ENCODE measurements around the gene HSD17B3. TPM values are rescaled to one million over a fixed set of nuclear protein-coding genes. Genes with fewer than 3 reads are reported as not detected.

Gene HSD17B3
- not detected in 2 replicates for total RNA-seq (2013; cell fraction: nucleolus; rRNA removed)
- not detected in 2 replicates for total RNA-seq (2014; rRNA removed)
- not detected in 2 replicates for total RNA-seq (2014; rRNA removed; fragmentation: Illumina TruSeq; extraction: Trizol)
- total RNA-seq (2021): not detected in 2 replicates
- polyA plus RNA-seq (2011; ENCODE audit: low read depth): not detected
- polyA plus RNA-seq (2011; rRNA removed): not detected in 2 replicates
- polyA plus RNA-seq (2011; cell fraction: cytosol; rRNA removed): not detected in 2 replicates
- not detected in 2 replicates for polyA plus RNA-seq (2011; cell fraction: nucleus; rRNA removed)
- polyA plus RNA-seq (2012): not detected in 2 replicates
- polyA plus RNA-seq (2014; fragmentation: Illumina TruSeq; extraction: Trizol): not detected in 2 replicates
- polyA plus RNA-seq (2014; fragmentation: Nextera tagmentation; extraction: Ambion mirVana): not detected
- not detected in 2 replicates for polyA plus RNA-seq (2014; rRNA removed)
- not detected for polyA plus RNA-seq (2016; fragmentation: Nextera tagmentation; extraction: Ambion mirVana)
- polyA minus RNA-seq (2011; rRNA and poly(A)+ RNA removed): not detected in 2 replicates
- polyA minus RNA-seq (2011; cell fraction: cytosol; rRNA and poly(A)+ RNA removed): not detected in 2 replicates
- polyA minus RNA-seq (2011; cell fraction: nucleus; rRNA and poly(A)+ RNA removed): not detected in 2 replicates
- Bru-seq, nascent RNA: not detected
- BruChase-seq, experiment 1, labeled RNA remaining after a 6-hour chase: not detected
- not detected for BruChase-seq, experiment 2, labeled RNA remaining after a 2-hour chase
- long read RNA-seq, experiment 1: 0 reads
- long read RNA-seq, experiment 2: 0 reads

DNA sequence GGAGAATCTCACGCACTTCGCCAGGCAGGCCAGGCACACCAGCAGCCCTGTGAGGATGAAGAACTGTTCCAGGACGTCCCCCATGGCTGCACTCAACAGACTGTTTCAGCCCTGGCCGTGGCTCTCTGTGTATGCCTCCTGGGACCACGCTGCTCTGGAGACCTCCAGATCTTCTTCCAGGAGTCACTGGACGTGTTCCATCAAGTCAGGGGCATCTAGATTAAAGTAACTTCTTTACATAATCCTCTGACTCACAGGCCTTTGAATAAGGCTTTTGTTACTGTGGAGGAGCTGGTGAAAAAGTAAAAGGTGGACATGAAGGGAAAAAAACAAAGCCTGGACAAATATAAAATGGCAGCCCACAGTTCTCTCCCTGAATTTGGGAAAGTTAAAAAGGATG lies at the start of gene HSD17B3:
Gene HSD17B3, minus strand, starts transcription at position 156 of the 400 bp plus-strand sequence. Its CDS starts 72 bp downstream, at position 84.
- RAD21 ChIA-PET (ENCODE audit: unreplicated experiment): no interaction called here
- in situ Hi-C loops (cut with MboI): no loop called here
- WGBS (ENCODE audit: insufficient coverage, insufficient replicate concordance, low lambda C conversion rate, missing lambda C conversion rate): 37% methylated on average over 6 of the region's 6 CpGs

More for the DNA sequence above, at the start of gene HSD17B3:
- Histone ChIP-seq H3K36me3 (ENCODE audit: control insufficient read depth in 2 of 2, insufficient read depth in 2 of 2, low read length in 1 of 2) (no peaks in the 10 kb centered on the region), H3K4me2 (ENCODE audit: control insufficient read depth, insufficient read depth) (no peak within 1 kb of the TSS), H3K9ac (ENCODE audit: control insufficient read depth, insufficient read depth, low read length) (no peak within 1 kb of the TSS), H3K4me3 (no peak within 1 kb of the TSS), H4K20me1 (ENCODE audit: control insufficient read depth, insufficient read depth) (no peaks in the 10 kb centered on the region), H3K9me3 (replicated peaks; ENCODE audit: control insufficient read depth, insufficient read depth, low read length) (no peaks in the 10 kb centered on the region), H2AFZ (ENCODE audit: control insufficient read depth, low read depth, low read length) (no peak within 1 kb of the TSS), H3K27ac (ENCODE audit: control insufficient read depth, insufficient read depth) (no peak within 1 kb of the TSS), H3K27me3 (replicated peaks in 1 of 2; ENCODE audit: control insufficient read depth in 2 of 2, insufficient read depth in 2 of 2, low read length in 1 of 2) (no peaks in the 10 kb centered on the region; a peak in 1 of 4 replicates), H3K79me2 (ENCODE audit: control insufficient read depth, insufficient read depth, low read length) (no peaks in the 10 kb centered on the region), H3K4me1 (ENCODE audit: control insufficient read depth, insufficient read depth, low read length) (no peaks in the 10 kb centered on the region)
- TF ChIP-seq EED (IDR thresholded peaks at IDR 0.05; ENCODE audit: low read depth): no peak
- no peak for TF ChIP-seq POLR2AphosphoS2 (IDR thresholded peaks at IDR 0.05; ENCODE audit: low read depth, low read length)
- no peak for TF ChIP-seq RELA (IDR thresholded peaks at IDR 0.05; ENCODE audit: borderline replicate concordance, partially characterized antibody)
- TF ChIP-seq NFXL1 (IDR thresholded peaks at IDR 0.05; ENCODE audit: borderline replicate concordance): no peak
- TF ChIP-seq, protein P1, sequence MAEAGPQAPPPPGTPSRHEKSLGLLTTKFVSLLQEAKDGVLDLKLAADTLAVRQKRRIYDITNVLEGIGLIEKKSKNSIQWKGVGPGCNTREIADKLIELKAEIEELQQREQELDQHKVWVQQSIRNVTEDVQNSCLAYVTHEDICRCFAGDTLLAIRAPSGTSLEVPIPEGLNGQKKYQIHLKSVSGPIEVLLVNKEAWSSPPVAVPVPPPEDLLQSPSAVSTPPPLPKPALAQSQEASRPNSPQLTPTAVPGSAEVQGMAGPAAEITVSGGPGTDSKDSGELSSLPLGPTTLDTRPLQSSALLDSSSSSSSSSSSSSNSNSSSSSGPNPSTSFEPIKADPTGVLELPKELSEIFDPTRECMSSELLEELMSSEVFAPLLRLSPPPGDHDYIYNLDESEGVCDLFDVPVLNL (IDR thresholded peaks at IDR 0.05; ENCODE audit: low read depth, low read length): no peak
- no peak for TF ChIP-seq CBX3 (IDR thresholded peaks at IDR 0.05; ENCODE audit: borderline replicate concordance, low read depth)
- TF ChIP-seq CREB1 (IDR thresholded peaks at IDR 0.05; ENCODE audit: low read depth): no peak
- TF ChIP-seq, protein P2, sequence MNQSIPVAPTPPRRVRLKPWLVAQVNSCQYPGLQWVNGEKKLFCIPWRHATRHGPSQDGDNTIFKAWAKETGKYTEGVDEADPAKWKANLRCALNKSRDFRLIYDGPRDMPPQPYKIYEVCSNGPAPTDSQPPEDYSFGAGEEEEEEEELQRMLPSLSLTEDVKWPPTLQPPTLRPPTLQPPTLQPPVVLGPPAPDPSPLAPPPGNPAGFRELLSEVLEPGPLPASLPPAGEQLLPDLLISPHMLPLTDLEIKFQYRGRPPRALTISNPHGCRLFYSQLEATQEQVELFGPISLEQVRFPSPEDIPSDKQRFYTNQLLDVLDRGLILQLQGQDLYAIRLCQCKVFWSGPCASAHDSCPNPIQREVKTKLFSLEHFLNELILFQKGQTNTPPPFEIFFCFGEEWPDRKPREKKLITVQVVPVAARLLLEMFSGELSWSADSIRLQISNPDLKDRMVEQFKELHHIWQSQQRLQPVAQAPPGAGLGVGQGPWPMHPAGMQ (IDR thresholded peaks at IDR 0.05; ENCODE audit: borderline replicate concordance): no peak
- no peak for TF ChIP-seq FOXK2 (IDR thresholded peaks at IDR 0.05)
- TF ChIP-seq RB1 (IDR thresholded peaks at IDR 0.05; ENCODE audit: borderline replicate concordance): no peak
- ATAC-seq (no peak), FAIRE-seq (no peak), DNase-seq (ENCODE audit: low read depth, low spot score) (no peak)
- BruUV-seq (replicated peaks): no TSS peak
- POLR2A ChIA-PET: no interaction called here
- SMC1A ChIA-PET (ENCODE audit: uncharacterized antibody, unreplicated experiment): no interaction called here
- intact Hi-C loops (cut with micrococcal nuclease; ENCODE audit: unreplicated experiment): no loop called here
- CTCF ChIA-PET: no interaction called here
